ENCODE data around the gene ARHGAP6.

DNA sequence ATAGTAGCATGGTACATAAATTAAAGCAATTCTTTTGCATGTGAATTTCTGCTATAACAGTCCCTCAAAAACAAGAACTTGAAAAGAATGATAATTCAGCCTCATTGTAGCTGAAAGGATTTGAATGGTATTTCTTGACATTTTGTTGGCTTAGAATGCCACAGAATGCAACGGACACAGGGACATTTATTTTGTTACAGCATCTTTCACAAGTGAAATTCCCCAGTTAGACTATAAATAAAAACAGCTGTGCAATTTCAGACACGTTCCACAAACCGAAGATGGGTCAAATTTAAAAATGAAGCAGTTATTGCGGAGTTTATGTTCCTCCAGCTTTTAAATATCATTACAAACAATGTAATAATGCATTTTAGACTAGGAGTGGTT, 455.3 kb downstream of the ARHGAP6 start:
- TF ChIP-seq, protein P1, sequence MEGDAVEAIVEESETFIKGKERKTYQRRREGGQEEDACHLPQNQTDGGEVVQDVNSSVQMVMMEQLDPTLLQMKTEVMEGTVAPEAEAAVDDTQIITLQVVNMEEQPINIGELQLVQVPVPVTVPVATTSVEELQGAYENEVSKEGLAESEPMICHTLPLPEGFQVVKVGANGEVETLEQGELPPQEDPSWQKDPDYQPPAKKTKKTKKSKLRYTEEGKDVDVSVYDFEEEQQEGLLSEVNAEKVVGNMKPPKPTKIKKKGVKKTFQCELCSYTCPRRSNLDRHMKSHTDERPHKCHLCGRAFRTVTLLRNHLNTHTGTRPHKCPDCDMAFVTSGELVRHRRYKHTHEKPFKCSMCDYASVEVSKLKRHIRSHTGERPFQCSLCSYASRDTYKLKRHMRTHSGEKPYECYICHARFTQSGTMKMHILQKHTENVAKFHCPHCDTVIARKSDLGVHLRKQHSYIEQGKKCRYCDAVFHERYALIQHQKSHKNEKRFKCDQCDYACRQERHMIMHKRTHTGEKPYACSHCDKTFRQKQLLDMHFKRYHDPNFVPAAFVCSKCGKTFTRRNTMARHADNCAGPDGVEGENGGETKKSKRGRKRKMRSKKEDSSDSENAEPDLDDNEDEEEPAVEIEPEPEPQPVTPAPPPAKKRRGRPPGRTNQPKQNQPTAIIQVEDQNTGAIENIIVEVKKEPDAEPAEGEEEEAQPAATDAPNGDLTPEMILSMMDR (IDR thresholded peaks at IDR 0.05 in 2 of 3, conservative IDR thresholded peaks at IDR 0.05 in 1 of 3; ENCODE audit: borderline replicate concordance in 1 of 3, insufficient read depth in 1 of 3, low read depth in 2 of 3, low read length in 2 of 3) = no peak
- TF ChIP-seq EZH2 (IDR thresholded peaks at IDR 0.05) (no peak), ZFX (IDR thresholded peaks at IDR 0.05) (no peak), POLR2A (IDR thresholded peaks at IDR 0.05; ENCODE audit: borderline replicate concordance, extremely low read depth, insufficient read depth, insufficient read length) (no peak), SP1 (IDR thresholded peaks at IDR 0.05; ENCODE audit: low read depth) (no peak), ZNF274 (IDR thresholded peaks at IDR 0.05; ENCODE audit: low read depth, low read length) (no peak), POLR2AphosphoS5 (IDR thresholded peaks at IDR 0.05; ENCODE audit: low read depth, low read length) (no peak), EZH2phosphoT487 (IDR thresholded peaks at IDR 0.05; ENCODE audit: borderline replicate concordance) (no peak), SRF (IDR thresholded peaks at IDR 0.05; ENCODE audit: low read depth) (no peak), RAD21 (IDR thresholded peaks at IDR 0.05; ENCODE audit: low read depth) (no peak), SIN3A (IDR thresholded peaks at IDR 0.05; ENCODE audit: low read depth) (no peak), JUND (IDR thresholded peaks at IDR 0.05) (no peak)
- TF ChIP-seq, protein P2, sequence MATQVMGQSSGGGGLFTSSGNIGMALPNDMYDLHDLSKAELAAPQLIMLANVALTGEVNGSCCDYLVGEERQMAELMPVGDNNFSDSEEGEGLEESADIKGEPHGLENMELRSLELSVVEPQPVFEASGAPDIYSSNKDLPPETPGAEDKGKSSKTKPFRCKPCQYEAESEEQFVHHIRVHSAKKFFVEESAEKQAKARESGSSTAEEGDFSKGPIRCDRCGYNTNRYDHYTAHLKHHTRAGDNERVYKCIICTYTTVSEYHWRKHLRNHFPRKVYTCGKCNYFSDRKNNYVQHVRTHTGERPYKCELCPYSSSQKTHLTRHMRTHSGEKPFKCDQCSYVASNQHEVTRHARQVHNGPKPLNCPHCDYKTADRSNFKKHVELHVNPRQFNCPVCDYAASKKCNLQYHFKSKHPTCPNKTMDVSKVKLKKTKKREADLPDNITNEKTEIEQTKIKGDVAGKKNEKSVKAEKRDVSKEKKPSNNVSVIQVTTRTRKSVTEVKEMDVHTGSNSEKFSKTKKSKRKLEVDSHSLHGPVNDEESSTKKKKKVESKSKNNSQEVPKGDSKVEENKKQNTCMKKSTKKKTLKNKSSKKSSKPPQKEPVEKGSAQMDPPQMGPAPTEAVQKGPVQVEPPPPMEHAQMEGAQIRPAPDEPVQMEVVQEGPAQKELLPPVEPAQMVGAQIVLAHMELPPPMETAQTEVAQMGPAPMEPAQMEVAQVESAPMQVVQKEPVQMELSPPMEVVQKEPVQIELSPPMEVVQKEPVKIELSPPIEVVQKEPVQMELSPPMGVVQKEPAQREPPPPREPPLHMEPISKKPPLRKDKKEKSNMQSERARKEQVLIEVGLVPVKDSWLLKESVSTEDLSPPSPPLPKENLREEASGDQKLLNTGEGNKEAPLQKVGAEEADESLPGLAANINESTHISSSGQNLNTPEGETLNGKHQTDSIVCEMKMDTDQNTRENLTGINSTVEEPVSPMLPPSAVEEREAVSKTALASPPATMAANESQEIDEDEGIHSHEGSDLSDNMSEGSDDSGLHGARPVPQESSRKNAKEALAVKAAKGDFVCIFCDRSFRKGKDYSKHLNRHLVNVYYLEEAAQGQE (IDR thresholded peaks at IDR 0.05; ENCODE audit: low read depth) = no peak
- TF ChIP-seq, protein P3, sequence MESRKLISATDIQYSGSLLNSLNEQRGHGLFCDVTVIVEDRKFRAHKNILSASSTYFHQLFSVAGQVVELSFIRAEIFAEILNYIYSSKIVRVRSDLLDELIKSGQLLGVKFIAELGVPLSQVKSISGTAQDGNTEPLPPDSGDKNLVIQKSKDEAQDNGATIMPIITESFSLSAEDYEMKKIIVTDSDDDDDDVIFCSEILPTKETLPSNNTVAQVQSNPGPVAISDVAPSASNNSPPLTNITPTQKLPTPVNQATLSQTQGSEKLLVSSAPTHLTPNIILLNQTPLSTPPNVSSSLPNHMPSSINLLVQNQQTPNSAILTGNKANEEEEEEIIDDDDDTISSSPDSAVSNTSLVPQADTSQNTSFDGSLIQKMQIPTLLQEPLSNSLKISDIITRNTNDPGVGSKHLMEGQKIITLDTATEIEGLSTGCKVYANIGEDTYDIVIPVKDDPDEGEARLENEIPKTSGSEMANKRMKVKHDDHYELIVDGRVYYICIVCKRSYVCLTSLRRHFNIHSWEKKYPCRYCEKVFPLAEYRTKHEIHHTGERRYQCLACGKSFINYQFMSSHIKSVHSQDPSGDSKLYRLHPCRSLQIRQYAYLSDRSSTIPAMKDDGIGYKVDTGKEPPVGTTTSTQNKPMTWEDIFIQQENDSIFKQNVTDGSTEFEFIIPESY (IDR thresholded peaks at IDR 0.05; ENCODE audit: extremely low read depth, insufficient replicate concordance, low read length) = no peak

All from HCT116 (cell line).